SK-N-SH (cell line): Measurements from ENCODE around the gene ARL6. TPM values are rescaled to one million over a fixed set of nuclear protein-coding genes. Genes with fewer than 3 reads are reported as not detected.
A peak's percentile ranks its signal among the peaks of the same experiment; 100 is the strongest.

Source experiments
- CTCF ChIA-PET: fragments of 300-600, 350-600 bp; formaldehyde crosslinking; extraction: SDS; loops from one replicate; lab custom pipeline; 2021; lab: Yijun Ruan, JAX
- POLR2A ChIA-PET: fragments of 350-600 bp; sonication (Branson Sonifier 250); formaldehyde crosslinking; extraction: SDS; loops from one replicate; lab custom pipeline; 2020; ENCODE audit warnings: antibody characterized with exemption, inconsistent platforms; lab: Yijun Ruan, JAX
- DNase-seq: peaks from one replicate; pipeline ENCODE4 v3.0.0; 2012
- H2AFZ ChIP-seq: fragments of 200-600 bp; sonication (generic); 2 replicates; pipeline ENCODE4 v1.8.1; 2016; ENCODE audit warnings: antibody characterized with exemption, mild to moderate bottlenecking, low read depth
- H3F3A ChIP-seq: fragments of 200-600 bp; sonication (generic); replicated peaks from 2 replicates; pipeline ENCODE3; 2016; ENCODE audit warnings: antibody characterized with exemption, mild to moderate bottlenecking; ENCODE audit not compliant: insufficient read depth
- H3K27ac ChIP-seq, 2 experiments: fragments of 200-500 bp in 1 of 2; fragments of 200-600 bp in 1 of 2; sonication (Bioruptor generic) in 1 of 2; sonication (generic), shearing (Covaris generic) in 1 of 2; 2 replicates each; pipeline versions ENCODE4 v1.5.1 to v1.6.1; 2014 to 2016; ENCODE audit warnings: low read depth in 2 of 2, inconsistent platforms in 1 of 2, low read length in 1 of 2, mild to moderate bottlenecking in 1 of 2, mixed read lengths in 1 of 2
- H3K27me3 ChIP-seq: fragments of 200-600 bp; sonication (generic), shearing (Covaris generic); 2 replicates; pipeline ENCODE4 v1.6.1; 2016; ENCODE audit warnings: mixed run types; ENCODE audit not compliant: insufficient read depth
- H3K36me3 ChIP-seq, 2 experiments: fragments of 200-500 bp in 1 of 2; fragments of 200-600 bp in 1 of 2; sonication (Bioruptor generic) in 1 of 2; sonication (generic) in 1 of 2; replicated peaks in 1 of 2; 2 replicates each; pipeline versions ENCODE3 to v1.5.1; 2014 to 2016; ENCODE audit warnings: low read length in 1 of 2, mild to moderate bottlenecking in 1 of 2; ENCODE audit not compliant: insufficient read depth in 2 of 2, control insufficient read depth in 1 of 2
- H3K4me1 ChIP-seq, 2 experiments: fragments of 200-500 bp in 1 of 2; fragments of 200-600 bp in 1 of 2; sonication (Bioruptor generic) in 1 of 2; sonication (generic), shearing (Covaris generic) in 1 of 2; 2 replicates each; pipeline versions ENCODE4 v1.5.1 to v1.6.1; 2014 to 2016; ENCODE audit warnings: low read depth in 1 of 2, low read length in 1 of 2, mixed run types in 1 of 2; ENCODE audit not compliant: insufficient read depth in 2 of 2, control insufficient read depth in 1 of 2
- H3K4me2 ChIP-seq: fragments of 200-600 bp; sonication (generic), shearing (Covaris generic); 2 replicates; pipeline ENCODE4 v1.6.1; 2017; ENCODE audit warnings: mixed run types
- H3K4me3 ChIP-seq, 2 experiments: fragments of 200-500 bp in 1 of 2; fragments of 200-600 bp in 1 of 2; sonication (Bioruptor generic) in 1 of 2; sonication (generic), shearing (Covaris generic) in 1 of 2; 2 replicates each; pipeline versions ENCODE4 v1.5.1 to v1.8.1; 2014 to 2016; ENCODE audit warnings: low read depth in 2 of 2, inconsistent platforms in 1 of 2, low read length in 1 of 2, mild to moderate bottlenecking in 1 of 2, mixed read lengths in 1 of 2, moderate library complexity in 1 of 2
- H3K79me2 ChIP-seq: fragments of 200-600 bp; sonication (generic); 2 replicates; pipeline ENCODE4 v1.8.1; 2017; ENCODE audit warnings: mild to moderate bottlenecking; ENCODE audit not compliant: insufficient read depth
- H3K9ac ChIP-seq: fragments of 200-600 bp; sonication (generic); 2 replicates; pipeline ENCODE4 v1.6.1; 2017; ENCODE audit warnings: mixed run types
- H3K9me2 ChIP-seq: fragments of 200-600 bp; sonication (generic); 2 replicates; pipeline ENCODE4 v1.6.1; 2017; ENCODE audit warnings: mixed run types
- H3K9me3 ChIP-seq: fragments of 200-600 bp; sonication (generic); 2 replicates; pipeline ENCODE4 v1.6.1; 2017; ENCODE audit warnings: mixed run types, mild to moderate bottlenecking, moderate library complexity
- H4K20me1 ChIP-seq: fragments of 200-600 bp; sonication (generic); 2 replicates; pipeline ENCODE4 v1.6.1; 2017; ENCODE audit warnings: mild to moderate bottlenecking, mixed run types; ENCODE audit not compliant: insufficient read depth
- EP300 ChIP-seq, 2 experiments: IDR thresholded peaks; 2 replicates each; pipeline versions ENCODE4 v1.4.0 to v1.6.1; 2012; ENCODE audit warnings: borderline replicate concordance in 1 of 2, low read depth in 1 of 2, low read length in 1 of 2
- EZH2phosphoT487 ChIP-seq: fragments of 200-600 bp; sonication (generic); IDR thresholded peaks from 2 replicates; pipeline ENCODE4 v1.6.1; 2017; ENCODE audit warnings: low read depth, mixed run types, mild to moderate bottlenecking, antibody characterized with exemption, moderate library complexity, borderline replicate concordance
- FOSL2 ChIP-seq: IDR thresholded peaks from 2 replicates; pipeline ENCODE4 v1.4.0; 2012; ENCODE audit warnings: low read depth, mild to moderate bottlenecking, moderate library complexity, borderline replicate concordance
- FOXM1 ChIP-seq: IDR thresholded peaks from 2 replicates; pipeline ENCODE4 v1.4.0; 2012; ENCODE audit warnings: low read depth, mild to moderate bottlenecking
- GABPA ChIP-seq: IDR thresholded peaks from 2 replicates; pipeline ENCODE4 v1.4.0; 2012; ENCODE audit warnings: low read depth, mild to moderate bottlenecking
- MXI1 ChIP-seq: IDR thresholded peaks from 2 replicates; pipeline ENCODE4 v1.6.1; 2012; ENCODE audit warnings: mild to moderate bottlenecking, low read depth, low read length, improper control_type of control experiment
- NFIC ChIP-seq: IDR thresholded peaks from 2 replicates; pipeline ENCODE4 v1.4.0; 2012; ENCODE audit warnings: borderline replicate concordance
- POLR2AphosphoS5 ChIP-seq: IDR thresholded peaks from 2 replicates; pipeline ENCODE4 v1.6.1; 2012; ENCODE audit warnings: low read depth, low read length
- RCOR1 ChIP-seq: fragments of 150-350 bp; IDR thresholded peaks from 2 replicates; pipeline ENCODE4 v1.6.1; 2017; ENCODE audit warnings: antibody characterized with exemption, low read length
- RFX5 ChIP-seq: IDR thresholded peaks from 2 replicates; pipeline ENCODE4 v1.6.1; 2012; ENCODE audit warnings: mild to moderate bottlenecking, improper control_type of control experiment, low read length
- RXRA ChIP-seq: IDR thresholded peaks from 2 replicates; pipeline ENCODE4 v1.4.0; 2012; ENCODE audit warnings: low read depth, mild to moderate bottlenecking, borderline replicate concordance
- SIN3A ChIP-seq: IDR thresholded peaks from 2 replicates; pipeline ENCODE4 v1.6.1; 2012; ENCODE audit warnings: low read depth, mild to moderate bottlenecking, low read length, moderate library complexity, borderline replicate concordance
- TCF12 ChIP-seq: IDR thresholded peaks from 2 replicates; pipeline ENCODE4 v1.4.0; 2012
- TEAD4 ChIP-seq: IDR thresholded peaks from 2 replicates; pipeline ENCODE4 v1.4.0; 2012; ENCODE audit warnings: mild to moderate bottlenecking, borderline replicate concordance; ENCODE audit not compliant: insufficient read depth
- WGBS: methylation state at CpG from one replicate; pipeline ENCODE4 v1.1.6; 2017; ENCODE audit warnings: low lambda C conversion rate; 5-methylcytosine and 5-hydroxymethylcytosine counted together
- polyA plus RNA-seq, 3 experiments: library from polyadenylated mRNA; depleted of rRNA; stranded (reverse); fragments of >200 nt; gene quantifications; 2 replicates each; pipeline ENCODE4 v1.2.3, GENCODE V29; 2012
- TF ChIP-seq, protein P1 (sequence below): fragments of 150-350 bp; IDR thresholded peaks from 2 replicates; pipeline ENCODE4 v1.6.1; 2017; ENCODE audit warnings: antibody characterized with exemption, low read length, low read depth, borderline replicate concordance
- TF ChIP-seq, protein P2 (sequence below): IDR thresholded peaks from 2 replicates; pipeline ENCODE4; 2012
- TF ChIP-seq, protein P3 (sequence below): fragments of 150-350 bp; IDR thresholded peaks from 2 replicates; pipeline ENCODE4 v1.6.1; 2016; ENCODE audit warnings: mild to moderate bottlenecking, low read depth, low read length
- TF ChIP-seq, protein P4 (sequence below): IDR thresholded peaks from 2 replicates; pipeline ENCODE4 v1.4.0; 2012; ENCODE audit warnings: low read depth
- TF ChIP-seq, protein P5 (sequence below): fragments of 200-600 bp; sonication (generic); IDR thresholded peaks from 2 replicates; pipeline ENCODE4 v1.6.1; 2017; ENCODE audit warnings: antibody characterized with exemption, mild to moderate bottlenecking, moderate library complexity

The ARL6 gene
- polyA plus RNA-seq, 1 of the 3 experiments (the other 2 are of a cell fraction) = 2.6 TPM

DNA sequence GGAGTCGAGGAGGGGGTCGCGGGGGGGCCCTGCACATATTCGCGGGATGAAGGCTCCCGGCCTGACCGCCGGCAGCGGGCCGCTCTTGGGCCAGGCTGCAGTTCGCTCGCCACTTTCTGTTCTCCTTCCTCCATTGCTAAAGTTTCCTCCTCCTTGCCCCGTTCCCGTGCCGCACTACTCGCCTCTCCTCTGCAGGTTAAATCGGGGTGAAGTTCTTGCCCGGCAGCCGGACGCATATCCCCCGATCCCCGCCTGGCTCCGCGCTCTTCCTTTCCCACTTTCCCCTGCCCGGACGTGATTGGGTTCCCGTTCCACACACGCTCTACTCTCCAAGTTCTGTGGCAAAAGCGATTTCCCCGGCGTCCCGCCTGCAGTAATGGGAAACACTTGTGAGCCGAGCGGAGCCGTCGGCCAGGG lies 57.8 kb downstream of the ARL6 start:
- CTCF ChIA-PET = interaction anchor here (0.6 to 5.0 kb wide), 13 partner anchors 9 to 441 kb away, joined by 3 to 34 read pairs (median 4); no protein-coding TSS in a partner anchor

DNA sequence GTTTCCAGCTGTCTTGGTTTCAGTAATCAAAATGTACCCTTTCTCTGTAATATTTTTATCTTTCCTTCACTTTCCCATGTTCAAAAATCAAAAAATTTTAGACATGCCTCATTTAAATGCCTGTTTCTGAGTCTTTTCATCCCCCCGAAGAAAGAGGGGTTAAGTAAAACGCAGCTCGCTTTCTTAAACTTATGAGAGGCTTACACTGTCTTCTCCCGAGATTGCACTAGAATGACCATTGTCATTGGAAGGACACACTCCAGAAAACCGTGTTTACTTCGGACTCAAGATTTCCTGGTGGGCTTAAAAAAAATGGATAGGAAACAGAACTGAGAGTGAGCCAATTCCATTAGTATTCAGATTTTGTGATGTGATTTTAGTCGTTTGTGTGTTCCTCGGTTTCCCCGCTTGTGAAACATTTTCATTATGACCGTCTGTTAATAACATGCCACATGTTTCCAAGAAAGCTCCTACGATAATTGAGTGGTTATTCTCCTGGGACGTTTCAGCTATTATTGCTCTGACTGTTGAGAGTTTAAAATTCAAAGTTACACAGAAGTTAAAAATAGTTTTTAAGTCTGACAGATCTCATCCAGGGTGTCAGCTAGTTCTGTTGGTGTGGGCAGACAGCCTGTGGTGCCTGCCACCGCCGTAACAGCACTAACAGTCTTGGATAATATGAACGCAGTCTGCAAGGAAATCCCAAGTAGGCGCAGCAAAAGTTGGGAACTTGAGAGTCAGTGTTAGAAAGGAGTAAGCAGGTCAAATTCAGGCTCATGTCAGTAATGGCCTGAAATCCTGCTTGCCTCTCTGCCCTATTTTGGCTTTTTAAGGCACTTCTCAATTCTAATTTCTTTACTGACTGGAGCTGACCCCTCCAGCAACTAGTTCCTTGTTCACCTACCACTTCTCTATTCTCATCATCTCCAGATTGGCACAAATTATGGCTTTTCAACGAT lies 58.8 kb downstream of the ARL6 start:
- Histone ChIP-seq H3F3A (peaks cover 3% of the 10 kb centered on the region), H3K4me1 (peaks cover 2 to 8% of the 10 kb centered on the region in 2 experiments; a peak in 2 of 4 replicates), H3K9ac (peak overlapping the region; percentile 83), H3K27ac (no peak overlapping the region), H3K4me3 (peak overlapping the region; percentile 91 to 93), H3K36me3 (no peaks in the 10 kb centered on the region), H3K9me3 (no peaks in the 10 kb centered on the region), H4K20me1 (no peaks in the 10 kb centered on the region), H2AFZ (peak overlapping the region; percentile 99), H3K79me2 (peaks cover 16% of the 10 kb centered on the region), H3K9me2 (no peaks in the 10 kb centered on the region), H3K4me2 (peak overlapping the region; percentile 90), H3K27me3 (peaks cover 5% of the 10 kb centered on the region; the same call in 1 of the 2 replicates)
- CTCF ChIA-PET = interaction anchor here (0.8 to 5.0 kb wide), 9 partner anchors 10 to 200 kb away, joined by 3 to 34 read pairs (median 4); no protein-coding TSS in a partner anchor
- no peak for DNase-seq
- POLR2A ChIA-PET = no interaction called here
- WGBS = 80% methylated on average over 17 of the region's 17 CpGs
- no peak for TF ChIP-seq NFIC
- no peak for TF ChIP-seq RCOR1
- no peak for TF ChIP-seq EZH2phosphoT487
- TF ChIP-seq POLR2AphosphoS5 = no peak
- TF ChIP-seq SIN3A = no peak
- TF ChIP-seq, protein P1, sequence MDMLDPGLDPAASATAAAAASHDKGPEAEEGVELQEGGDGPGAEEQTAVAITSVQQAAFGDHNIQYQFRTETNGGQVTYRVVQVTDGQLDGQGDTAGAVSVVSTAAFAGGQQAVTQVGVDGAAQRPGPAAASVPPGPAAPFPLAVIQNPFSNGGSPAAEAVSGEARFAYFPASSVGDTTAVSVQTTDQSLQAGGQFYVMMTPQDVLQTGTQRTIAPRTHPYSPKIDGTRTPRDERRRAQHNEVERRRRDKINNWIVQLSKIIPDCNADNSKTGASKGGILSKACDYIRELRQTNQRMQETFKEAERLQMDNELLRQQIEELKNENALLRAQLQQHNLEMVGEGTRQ = no peak
- no peak for TF ChIP-seq EP300 (IDR thresholded peaks at IDR 0.05; ENCODE audit: borderline replicate concordance in 1 of 2, low read depth in 1 of 2, low read length in 1 of 2)
- TF ChIP-seq, protein P2, sequence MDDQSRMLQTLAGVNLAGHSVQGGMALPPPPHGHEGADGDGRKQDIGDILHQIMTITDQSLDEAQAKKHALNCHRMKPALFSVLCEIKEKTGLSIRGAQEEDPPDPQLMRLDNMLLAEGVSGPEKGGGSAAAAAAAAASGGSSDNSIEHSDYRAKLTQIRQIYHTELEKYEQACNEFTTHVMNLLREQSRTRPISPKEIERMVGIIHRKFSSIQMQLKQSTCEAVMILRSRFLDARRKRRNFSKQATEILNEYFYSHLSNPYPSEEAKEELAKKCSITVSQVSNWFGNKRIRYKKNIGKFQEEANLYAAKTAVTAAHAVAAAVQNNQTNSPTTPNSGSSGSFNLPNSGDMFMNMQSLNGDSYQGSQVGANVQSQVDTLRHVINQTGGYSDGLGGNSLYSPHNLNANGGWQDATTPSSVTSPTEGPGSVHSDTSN = no peak
- TF ChIP-seq, protein P3, sequence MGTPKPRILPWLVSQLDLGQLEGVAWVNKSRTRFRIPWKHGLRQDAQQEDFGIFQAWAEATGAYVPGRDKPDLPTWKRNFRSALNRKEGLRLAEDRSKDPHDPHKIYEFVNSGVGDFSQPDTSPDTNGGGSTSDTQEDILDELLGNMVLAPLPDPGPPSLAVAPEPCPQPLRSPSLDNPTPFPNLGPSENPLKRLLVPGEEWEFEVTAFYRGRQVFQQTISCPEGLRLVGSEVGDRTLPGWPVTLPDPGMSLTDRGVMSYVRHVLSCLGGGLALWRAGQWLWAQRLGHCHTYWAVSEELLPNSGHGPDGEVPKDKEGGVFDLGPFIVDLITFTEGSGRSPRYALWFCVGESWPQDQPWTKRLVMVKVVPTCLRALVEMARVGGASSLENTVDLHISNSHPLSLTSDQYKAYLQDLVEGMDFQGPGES = no peak
- no peak for TF ChIP-seq FOSL2
- no peak for TF ChIP-seq RXRA
- no peak for TF ChIP-seq FOXM1
- no peak for TF ChIP-seq RFX5

More for the DNA sequence above, 57.8 kb downstream of the ARL6 start:
- 2% methylated on average over 21 of the region's 36 CpGs for WGBS
- H3K9ac ChIP-seq = peak overlapping the region; percentile 83
- peak overlapping the region; percentile 68 to 69; a peak in 3 of 4 replicates for H3K27ac ChIP-seq
- H3F3A ChIP-seq = peaks cover 3% of the 10 kb centered on the region
- H3K36me3 ChIP-seq = no peaks in the 10 kb centered on the region
- peaks cover 5 to 8% of the 10 kb centered on the region in 2 experiments; a peak in 2 of 4 replicates for H3K4me1 ChIP-seq
- no peaks in the 10 kb centered on the region for H4K20me1 ChIP-seq
- H3K4me2 ChIP-seq = peak overlapping the region; percentile 90
- no peak for TF ChIP-seq GABPA
- no peak for TF ChIP-seq RFX5
- TF ChIP-seq MXI1 = peak; percentile 30; the same call in 1 of the 2 replicates
- TF ChIP-seq, protein P4, sequence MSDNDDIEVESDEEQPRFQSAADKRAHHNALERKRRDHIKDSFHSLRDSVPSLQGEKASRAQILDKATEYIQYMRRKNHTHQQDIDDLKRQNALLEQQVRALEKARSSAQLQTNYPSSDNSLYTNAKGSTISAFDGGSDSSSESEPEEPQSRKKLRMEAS = peak; percentile 40; the same call in 1 of the 2 replicates
- TF ChIP-seq, protein P5, sequence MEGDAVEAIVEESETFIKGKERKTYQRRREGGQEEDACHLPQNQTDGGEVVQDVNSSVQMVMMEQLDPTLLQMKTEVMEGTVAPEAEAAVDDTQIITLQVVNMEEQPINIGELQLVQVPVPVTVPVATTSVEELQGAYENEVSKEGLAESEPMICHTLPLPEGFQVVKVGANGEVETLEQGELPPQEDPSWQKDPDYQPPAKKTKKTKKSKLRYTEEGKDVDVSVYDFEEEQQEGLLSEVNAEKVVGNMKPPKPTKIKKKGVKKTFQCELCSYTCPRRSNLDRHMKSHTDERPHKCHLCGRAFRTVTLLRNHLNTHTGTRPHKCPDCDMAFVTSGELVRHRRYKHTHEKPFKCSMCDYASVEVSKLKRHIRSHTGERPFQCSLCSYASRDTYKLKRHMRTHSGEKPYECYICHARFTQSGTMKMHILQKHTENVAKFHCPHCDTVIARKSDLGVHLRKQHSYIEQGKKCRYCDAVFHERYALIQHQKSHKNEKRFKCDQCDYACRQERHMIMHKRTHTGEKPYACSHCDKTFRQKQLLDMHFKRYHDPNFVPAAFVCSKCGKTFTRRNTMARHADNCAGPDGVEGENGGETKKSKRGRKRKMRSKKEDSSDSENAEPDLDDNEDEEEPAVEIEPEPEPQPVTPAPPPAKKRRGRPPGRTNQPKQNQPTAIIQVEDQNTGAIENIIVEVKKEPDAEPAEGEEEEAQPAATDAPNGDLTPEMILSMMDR = peak; percentile 18; the same call in 1 of the 2 replicates
- TF ChIP-seq EP300 (IDR thresholded peaks at IDR 0.05; ENCODE audit: borderline replicate concordance in 1 of 2, low read depth in 1 of 2, low read length in 1 of 2) = no peak
- no peak for TF ChIP-seq TEAD4
- TF ChIP-seq TCF12 = peak; percentile 51
- TF ChIP-seq RCOR1 = no peak
- TF ChIP-seq, all 33 proteins: peak for 4
- H3K4me3 ChIP-seq = peak overlapping the region; percentile 91 to 93
- DNase-seq = peak; percentile 65
- H3K9me3 ChIP-seq = no peaks in the 10 kb centered on the region
- peaks cover 16% of the 10 kb centered on the region for H3K79me2 ChIP-seq
- no peaks in the 10 kb centered on the region for H3K9me2 ChIP-seq
- peaks cover 5% of the 10 kb centered on the region; the same call in 1 of the 2 replicates for H3K27me3 ChIP-seq
- POLR2A ChIA-PET = interaction anchor here (1.2 kb wide), 1 partner anchor 149 kb away, joined by 3 read pairs; no protein-coding TSS in a partner anchor
- peak overlapping the region; percentile 99 for H2AFZ ChIP-seq
